Skeletal muscle cell (primary cell): Measurements from ENCODE around the gene PCDHGA2.
"Not testable (repeated sequence)": the region's sequence is repeated elsewhere in the genome, so short reads cannot be mapped to it uniquely, and the experiment has no call there.

Source experiments
- DNase-seq: peaks from one replicate; pipeline ENCODE4 v3.0.0-alpha.2; 2010; ENCODE audit warnings: low read depth
- H3K4me3 ChIP-seq: 2 replicates; pipeline ENCODE4 v1.5.1; 2011; ENCODE audit warnings: low read depth, mild to moderate bottlenecking, control low read depth, low read length, moderate library complexity

The PCDHGA2 gene

GRCh38 chr5:141338538-141339306, at the start of gene PCDHGA2:
Gene PCDHGA2 (plus strand): TSS chr5:141338760.
- no peak for DNase-seq
- peak within 1 kb of the TSS; percentile 41 for H3K4me3 ChIP-seq

GRCh38 chr5:141298376-141298775, 40.2 kb upstream of the PCDHGA2 start:
- H3K4me3 ChIP-seq: no peak overlapping the region
- no peak for DNase-seq

- DNase-seq: no peak
These were observed 34.8 kb upstream of the PCDHGA2 start, which contains the start of gene SLC25A2 for GRCh38 chr5:141303756-141304155. Gene SLC25A2 (minus strand): TSS chr5:141304049. CDS start chr5:141303865, 184 bp downstream.

GRCh38 chr5:141306630-141307029, 31.9 kb upstream of the PCDHGA2 start:
- no peak for DNase-seq
- no peak overlapping the region for H3K4me3 ChIP-seq

More at GRCh38 chr5:141303756-141304155, 34.8 kb upstream of the PCDHGA2 start, which contains the start of gene SLC25A2:
- H3K4me3 ChIP-seq: no peak within 1 kb of the TSS

GRCh38 chr5:141313711-141314110, 24.8 kb upstream of the PCDHGA2 start:
- DNase-seq: no peak
- no peak overlapping the region for H3K4me3 ChIP-seq

GRCh38 chr5:141316963-141317362, 21.6 kb upstream of the PCDHGA2 start:
- H3K4me3 ChIP-seq, DNase-seq: not testable (repeated sequence)

GRCh38 chr5:141319202-141319601, 19.4 kb upstream of the PCDHGA2 start:
- no peak overlapping the region for H3K4me3 ChIP-seq
- DNase-seq: no peak

- peak overlapping the region; percentile 75 for H3K4me3 ChIP-seq
- DNase-seq: no peak
These were observed 18.9 kb upstream of the PCDHGA2 start for GRCh38 chr5:141319699-141320098.

- peak; percentile 74 for DNase-seq
These were observed 18.1 kb upstream of the PCDHGA2 start, which contains the start of gene TAF7 for GRCh38 chr5:141320225-141321169. Gene TAF7 (minus strand): TSS chr5:141320784. CDS start chr5:141320044, 740 bp downstream.

GRCh38 chr5:141322261-141322660, 16.3 kb upstream of the PCDHGA2 start:
- H3K4me3 ChIP-seq: no peak overlapping the region
- DNase-seq: no peak

More at GRCh38 chr5:141320225-141321169, 18.1 kb upstream of the PCDHGA2 start, which contains the start of gene TAF7:
- H3K4me3 ChIP-seq: peak within 1 kb of the TSS; percentile 75

GRCh38 chr5:141326088-141326854, 12.3 kb upstream of the PCDHGA2 start:
- peak overlapping the region; percentile 52 for H3K4me3 ChIP-seq
- DNase-seq: no peak

GRCh38 chr5:141328231-141328630, 10.3 kb upstream of the PCDHGA2 start:
- H3K4me3 ChIP-seq: no peak overlapping the region
- no peak for DNase-seq

GRCh38 chr5:141330299-141331080, 8.1 kb upstream of the PCDHGA2 start, which contains the start of gene PCDHGA1:
Gene PCDHGA1 (plus strand): TSS chr5:141330514.
- peak within 1 kb of the TSS; percentile 46 for H3K4me3 ChIP-seq
- no peak for DNase-seq

GRCh38 chr5:141332571-141332970, 6.0 kb upstream of the PCDHGA2 start:
- H3K4me3 ChIP-seq, DNase-seq: not testable (repeated sequence)

- not testable (repeated sequence) for DNase-seq, H3K4me3 ChIP-seq
These were observed 2.3 kb downstream of the PCDHGA2 start for GRCh38 chr5:141340781-141341354.

GRCh38 chr5:141342773-141343172, 4.2 kb downstream of the PCDHGA2 start:
- H3K4me3 ChIP-seq: no peak overlapping the region
- no peak for DNase-seq

- peak within 1 kb of the TSS; percentile 45 for H3K4me3 ChIP-seq
These were observed 4.8 kb downstream of the PCDHGA2 start, which contains the start of gene PCDHGA3 for GRCh38 chr5:141343242-141343952. Gene PCDHGA3 (plus strand): TSS chr5:141343829. CDS start chr5:141344034, 205 bp downstream.

More at GRCh38 chr5:141343242-141343952, 4.8 kb downstream of the PCDHGA2 start, which contains the start of gene PCDHGA3:
- DNase-seq: no peak
